C1 segment of cervical spinal cord (tissue), 14 donors: Measurements from ENCODE around the gene GZMH.
"Not testable (repeated sequence)": the region's sequence is repeated elsewhere in the genome, so short reads cannot be mapped to it uniquely, and the experiment has no call there.

Experiments
- DNase-seq, 14 donors: peaks; one replicate each; lab custom pipeline; 2025; lab: John Stamatoyannopoulos, UW

The GZMH gene, protein sequence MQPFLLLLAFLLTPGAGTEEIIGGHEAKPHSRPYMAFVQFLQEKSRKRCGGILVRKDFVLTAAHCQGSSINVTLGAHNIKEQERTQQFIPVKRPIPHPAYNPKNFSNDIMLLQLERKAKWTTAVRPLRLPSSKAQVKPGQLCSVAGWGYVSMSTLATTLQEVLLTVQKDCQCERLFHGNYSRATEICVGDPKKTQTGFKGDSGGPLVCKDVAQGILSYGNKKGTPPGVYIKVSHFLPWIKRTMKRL

GRCh38 chr14:24609655-24610344 lies at the start of gene GZMH:
TSS of gene GZMH (minus strand) at chr14:24609685. CDS start at chr14:24609613, 72 bp downstream.
- DNase-seq, result no peak

DNA sequence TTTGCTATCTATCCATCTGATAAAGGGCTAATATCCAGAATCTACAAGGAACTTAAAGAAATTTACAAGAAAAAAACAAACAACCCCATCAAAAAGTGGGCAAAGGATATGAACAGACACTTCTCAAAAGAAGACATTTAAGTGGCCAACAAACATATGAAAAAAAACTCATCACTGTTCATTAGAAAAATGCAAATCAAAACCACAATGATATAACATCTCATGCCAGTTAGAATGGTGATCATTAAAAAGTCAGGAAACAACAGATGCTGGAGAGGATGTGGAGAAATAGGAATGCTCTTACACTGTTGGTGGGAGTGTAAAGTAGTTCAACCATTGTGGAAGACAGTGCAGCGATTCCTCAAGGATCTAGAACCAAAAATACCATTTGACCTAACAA lies 38.9 kb upstream of the GZMH start:
- not testable (repeated sequence) for DNase-seq

GRCh38 chr14:24639905-24640304 lies 30.4 kb upstream of the GZMH start:
- no peak for DNase-seq

DNA sequence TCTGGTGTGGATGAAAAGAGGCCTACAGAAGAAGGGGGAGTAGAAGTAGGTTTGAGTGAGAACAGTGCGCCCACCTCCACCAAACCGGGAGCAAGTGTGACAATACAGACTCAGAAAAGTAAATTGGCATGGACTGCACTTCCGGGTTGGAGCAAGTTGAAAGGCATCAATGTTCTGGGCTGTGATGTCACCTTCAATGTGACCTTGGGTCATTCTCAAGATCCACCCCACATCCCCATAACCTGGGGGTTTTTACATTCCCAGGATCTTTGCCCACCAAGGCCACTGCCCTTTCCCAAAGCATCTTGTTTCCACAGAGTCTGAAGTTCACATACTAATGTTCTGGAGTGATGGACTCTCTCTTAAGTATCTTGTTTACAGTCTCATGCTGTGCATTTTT lies 29.8 kb upstream of the GZMH start:
- DNase-seq, result no peak

DNA sequence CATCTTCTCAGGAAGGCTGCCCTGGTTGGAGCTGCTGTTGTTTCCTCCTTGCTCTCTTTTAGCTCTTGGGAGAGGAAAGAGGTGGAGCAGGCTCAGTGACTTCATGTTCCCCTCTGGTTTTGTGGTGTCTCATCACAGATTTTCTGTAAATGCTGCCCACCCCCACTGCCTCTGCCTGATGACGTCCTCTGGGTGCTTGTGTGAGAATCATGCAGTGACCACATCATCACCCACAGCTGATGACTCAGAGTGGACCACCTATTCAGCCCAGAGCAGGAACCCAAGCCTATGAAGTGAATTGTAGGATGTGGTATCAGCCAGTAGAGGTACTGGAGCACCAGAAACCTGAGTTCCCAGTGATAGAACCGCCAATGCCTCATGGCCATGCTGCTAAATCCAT lies 24.7 kb upstream of the GZMH start, which contains the start of gene GZMB:
Gene GZMB (minus strand): TSS at position 33 of the 400 bp plus-strand sequence. CDS start 30 bp downstream, at position 3.
- DNase-seq, result no peak

DNA sequence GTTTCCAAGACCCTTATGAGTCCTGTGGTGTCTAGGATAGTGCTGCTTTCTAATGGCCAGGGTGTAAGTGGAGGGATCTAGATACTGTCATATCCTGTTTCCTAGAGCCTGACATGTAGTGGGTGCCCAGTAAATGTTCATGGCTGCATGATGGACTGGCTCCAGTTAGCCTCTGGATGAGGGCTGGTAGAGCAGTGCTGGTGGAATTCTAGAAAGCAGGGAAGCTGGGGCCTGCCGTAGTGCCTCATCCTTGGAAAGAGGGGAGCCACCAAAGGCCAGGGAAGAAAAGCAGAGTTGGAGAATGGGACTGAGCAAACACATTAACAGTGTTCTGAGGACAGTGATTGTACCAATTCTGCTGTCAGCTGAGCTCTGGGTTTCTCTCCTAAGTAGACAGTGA lies 23.9 kb upstream of the GZMH start:
- DNase-seq, result no peak

DNA sequence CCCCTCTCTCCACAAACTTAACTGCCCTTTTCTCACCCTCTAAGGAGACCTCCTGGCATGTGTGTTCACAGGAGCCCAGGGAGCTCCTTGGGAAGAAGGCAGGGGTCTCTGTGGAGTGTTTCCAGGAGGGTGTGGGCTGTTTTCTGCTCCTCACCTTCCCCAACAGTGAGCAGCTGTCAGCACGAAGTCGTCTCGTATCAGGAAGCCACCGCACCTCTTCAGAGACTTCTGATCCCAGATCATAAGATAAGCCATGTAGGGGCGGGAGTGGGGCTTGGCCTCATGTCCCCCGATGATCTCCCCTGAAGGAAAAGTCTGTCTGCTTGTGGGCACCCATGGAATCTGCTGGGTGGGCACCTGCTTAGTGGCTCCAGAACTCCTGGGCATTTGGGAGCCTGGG lies 23.3 kb upstream of the GZMH start:
- DNase-seq, result no peak

DNA sequence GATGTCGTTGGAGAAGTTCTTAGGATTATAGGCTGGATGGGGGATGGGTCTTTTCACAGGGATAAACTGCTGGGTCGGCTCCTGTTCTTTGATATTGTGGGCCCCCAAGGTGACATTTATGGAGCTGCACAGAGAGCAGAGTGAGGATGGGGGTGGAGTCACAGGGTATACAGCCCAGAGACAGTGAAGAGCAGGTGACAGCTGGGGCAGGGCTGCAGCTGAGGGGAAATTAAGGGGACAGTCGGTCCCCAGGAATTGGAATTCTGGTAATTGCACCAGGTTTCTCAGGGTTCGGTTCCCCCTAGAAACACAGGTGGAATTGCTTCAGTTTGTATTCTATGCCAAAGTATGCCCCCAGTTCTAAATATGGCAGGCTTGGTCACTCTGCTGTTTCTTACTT lies 22.9 kb upstream of the GZMH start:
- DNase-seq, result no peak

DNA sequence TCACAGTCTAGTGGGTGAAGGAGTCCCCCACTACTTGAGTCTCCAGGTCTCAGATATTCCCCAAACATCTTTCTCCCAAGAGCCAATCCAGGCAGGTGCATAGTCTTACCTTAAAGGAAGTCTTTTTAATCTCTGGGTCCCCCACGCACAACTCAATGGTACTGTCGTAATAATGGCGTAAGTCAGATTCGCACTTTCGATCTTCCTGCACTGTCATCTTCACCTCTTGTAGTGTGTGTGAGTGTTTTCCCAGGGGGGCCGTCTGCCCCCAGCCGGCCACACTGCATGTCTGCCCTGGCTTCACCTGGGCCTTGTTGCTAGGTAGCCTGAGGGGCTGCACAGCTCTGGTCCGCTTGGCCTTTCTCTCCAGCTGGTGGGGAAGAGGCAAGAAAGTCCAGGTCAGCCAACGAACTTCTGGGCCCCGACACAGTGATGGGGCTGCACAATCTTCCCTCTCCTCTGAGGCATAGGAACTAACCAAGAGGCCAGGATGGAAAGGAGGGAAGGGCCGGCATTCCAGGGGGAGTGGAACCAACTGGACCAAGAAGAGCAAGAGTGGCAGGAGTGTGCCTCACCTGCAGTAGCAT lies 22.4 kb upstream of the GZMH start:
- DNase-seq, result no peak

DNA sequence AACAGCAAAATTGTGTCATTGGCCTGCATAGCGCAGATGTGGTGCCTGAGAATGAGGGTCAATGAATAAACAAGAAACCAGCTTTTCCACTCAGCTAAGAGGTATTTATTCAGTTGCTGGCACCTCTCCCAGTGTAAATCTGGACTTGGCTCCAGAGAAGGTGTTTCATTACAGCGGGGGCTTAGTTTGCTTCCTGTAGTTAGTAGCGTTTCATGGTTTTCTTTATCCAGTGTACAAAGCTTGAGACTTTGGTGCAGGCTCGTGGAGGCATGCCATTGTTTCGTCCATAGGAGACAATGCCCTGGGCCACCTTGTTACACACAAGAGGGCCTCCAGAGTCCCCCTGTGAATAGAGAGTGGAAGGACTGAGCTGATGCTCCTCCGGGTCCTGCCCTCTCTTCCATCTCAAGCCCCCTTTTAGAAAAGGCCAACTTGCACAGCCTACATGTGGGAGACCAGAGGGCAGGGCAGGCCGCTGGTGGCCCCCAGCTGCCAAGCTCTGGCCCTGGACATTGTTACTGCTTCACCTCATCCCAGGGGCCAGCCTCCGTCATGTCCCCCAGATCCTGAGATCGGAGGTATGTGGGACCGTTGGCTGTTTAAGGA lies 21.5 kb upstream of the GZMH start:
- DNase-seq, result no peak

DNA sequence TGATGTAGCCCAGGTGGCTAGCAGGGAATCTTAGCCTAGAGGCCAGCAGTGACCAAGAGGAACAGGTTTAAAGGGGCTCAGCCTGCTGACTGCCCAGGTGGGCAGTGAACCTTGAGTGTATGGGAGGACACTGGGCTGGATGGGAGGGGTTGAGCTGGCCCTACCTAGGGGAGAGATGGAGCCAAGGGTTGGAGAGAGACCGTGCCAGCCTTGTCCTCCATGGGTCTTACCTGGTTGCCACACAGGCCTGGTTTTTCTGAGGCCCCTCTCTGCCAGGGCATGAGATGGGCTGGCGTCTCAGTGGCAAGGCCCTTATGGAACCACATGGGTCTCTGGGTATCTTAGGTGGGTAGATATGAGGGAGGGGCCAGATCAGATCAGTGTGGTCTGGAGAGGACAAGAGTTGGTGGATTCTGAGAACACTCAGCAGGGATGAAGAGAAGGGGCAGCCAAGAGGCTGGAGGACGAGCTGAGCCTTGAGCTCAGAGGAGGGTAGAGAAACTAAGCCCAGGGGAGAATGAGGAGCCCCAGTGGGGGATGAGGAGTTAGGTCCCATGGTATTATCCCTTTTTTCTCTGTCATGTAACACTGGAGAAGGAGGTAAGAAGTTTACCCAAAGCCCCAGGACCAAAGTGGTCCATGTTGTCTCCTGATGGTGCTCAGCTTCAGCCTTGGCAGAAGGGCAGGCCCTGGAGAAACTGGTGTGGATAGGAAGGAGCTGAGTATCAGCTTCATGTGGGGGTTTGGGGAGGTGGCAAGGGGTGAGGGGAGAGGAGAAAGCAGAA lies 20.8 kb upstream of the GZMH start:
- DNase-seq, result no peak

GRCh38 chr14:24629521-24629920 lies 20.0 kb upstream of the GZMH start:
- DNase-seq, result no peak

GRCh38 chr14:24613747-24614146 lies 4.3 kb upstream of the GZMH start:
- no peak for DNase-seq

- no peak for DNase-seq
Observed at GRCh38 chr14:24613241-24613640, 3.8 kb upstream of the GZMH start.

DNA sequence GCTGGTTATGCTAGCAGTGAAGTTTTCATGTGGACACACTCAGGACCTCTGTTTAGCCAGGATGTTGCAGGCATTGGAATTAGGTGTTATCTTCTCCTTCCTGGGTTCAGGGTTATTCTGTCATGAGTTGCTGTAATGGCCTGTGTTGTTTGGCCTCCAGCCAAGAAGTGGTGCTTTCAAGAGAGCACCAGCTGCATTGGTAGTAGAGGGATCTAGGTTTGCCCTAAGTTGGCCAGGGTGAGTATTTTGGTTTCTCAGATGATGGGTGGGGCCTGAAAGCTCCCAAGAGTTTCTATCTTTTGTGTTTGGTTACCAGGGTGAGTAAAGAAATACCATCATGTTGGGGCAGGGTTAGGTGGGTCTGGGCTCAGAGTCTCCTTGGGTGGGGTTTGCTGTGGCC lies 2.7 kb upstream of the GZMH start:
- no peak for DNase-seq

DNA sequence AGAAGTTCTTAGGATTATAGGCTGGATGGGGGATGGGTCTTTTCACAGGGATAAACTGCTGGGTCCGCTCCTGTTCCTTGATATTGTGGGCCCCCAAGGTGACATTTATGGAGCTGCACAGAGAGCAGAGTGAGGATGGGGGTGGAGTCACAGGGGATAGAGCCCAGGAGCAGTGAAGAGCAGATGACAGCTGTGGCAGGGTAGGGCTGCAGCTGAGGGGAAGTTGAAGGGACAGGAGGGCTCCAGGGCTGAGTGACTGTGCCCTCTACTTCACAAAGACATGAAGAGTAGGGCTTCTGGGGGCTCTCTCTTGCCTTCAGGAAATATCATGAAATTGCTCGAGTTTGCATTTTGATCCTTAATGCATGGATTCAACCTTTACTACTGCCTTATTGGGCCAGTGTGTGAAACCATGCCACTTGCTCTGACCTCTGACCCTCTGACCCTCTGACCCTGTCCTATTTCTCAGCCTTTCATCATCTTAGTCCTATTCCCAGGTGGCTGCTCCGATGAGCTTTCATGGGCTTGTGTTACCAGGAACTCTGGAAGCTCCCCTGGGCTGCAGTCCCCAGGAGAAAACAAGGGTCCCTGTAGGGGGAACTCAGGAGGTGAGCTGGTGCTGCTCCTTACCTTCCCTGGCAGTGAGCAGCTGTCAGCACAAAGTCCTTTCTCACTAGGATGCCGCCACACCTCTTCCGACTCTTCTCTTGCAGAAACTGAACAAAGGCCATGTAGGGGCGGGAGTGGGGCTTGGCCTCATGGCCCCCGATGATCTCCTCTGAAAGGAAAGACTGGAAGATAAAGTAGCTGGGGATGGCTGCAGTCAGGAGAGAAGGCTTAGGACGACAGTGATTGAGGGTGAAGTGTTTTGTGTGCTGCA lies 1.6 kb downstream of the GZMH start:
- DNase-seq, result no peak

DNA sequence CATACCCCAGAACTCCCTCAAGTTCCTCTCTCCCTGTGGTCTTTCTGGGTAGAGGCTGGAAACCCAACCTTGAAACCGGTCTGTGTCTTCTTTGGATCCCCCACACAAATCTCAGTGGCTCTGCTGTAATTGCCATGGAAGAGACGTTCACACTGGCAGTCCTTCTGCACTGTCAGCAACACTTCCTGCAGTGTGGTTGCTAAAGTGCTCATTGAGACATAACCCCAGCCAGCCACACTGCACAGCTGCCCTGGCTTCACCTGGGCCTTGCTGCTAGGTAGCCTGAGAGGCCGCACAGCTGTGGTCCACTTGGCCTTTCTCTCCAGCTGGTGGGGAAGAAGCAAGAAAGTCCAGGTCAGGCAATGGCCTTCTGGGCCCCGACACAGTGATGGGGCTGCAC lies 2.4 kb downstream of the GZMH start:
- DNase-seq, result no peak

DNA sequence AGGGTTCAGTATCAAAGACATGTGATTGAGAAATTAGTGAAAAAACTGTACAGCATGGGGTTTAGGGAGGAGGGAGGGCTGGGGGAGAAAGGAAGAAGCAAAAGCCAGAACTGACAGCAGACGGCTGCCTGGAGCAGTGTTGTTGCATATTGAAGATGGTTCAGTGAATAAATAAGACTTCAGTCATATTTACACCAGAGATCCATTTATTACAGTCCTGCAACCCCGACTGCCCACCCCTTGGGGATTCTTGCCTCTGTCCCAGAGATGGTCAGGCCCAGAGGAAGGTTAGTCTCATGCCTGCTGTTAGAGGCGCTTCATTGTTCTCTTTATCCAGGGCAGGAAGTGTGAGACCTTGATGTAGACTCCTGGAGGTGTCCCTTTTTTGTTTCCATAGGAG lies 3.2 kb downstream of the GZMH start:
- no peak for DNase-seq

DNA sequence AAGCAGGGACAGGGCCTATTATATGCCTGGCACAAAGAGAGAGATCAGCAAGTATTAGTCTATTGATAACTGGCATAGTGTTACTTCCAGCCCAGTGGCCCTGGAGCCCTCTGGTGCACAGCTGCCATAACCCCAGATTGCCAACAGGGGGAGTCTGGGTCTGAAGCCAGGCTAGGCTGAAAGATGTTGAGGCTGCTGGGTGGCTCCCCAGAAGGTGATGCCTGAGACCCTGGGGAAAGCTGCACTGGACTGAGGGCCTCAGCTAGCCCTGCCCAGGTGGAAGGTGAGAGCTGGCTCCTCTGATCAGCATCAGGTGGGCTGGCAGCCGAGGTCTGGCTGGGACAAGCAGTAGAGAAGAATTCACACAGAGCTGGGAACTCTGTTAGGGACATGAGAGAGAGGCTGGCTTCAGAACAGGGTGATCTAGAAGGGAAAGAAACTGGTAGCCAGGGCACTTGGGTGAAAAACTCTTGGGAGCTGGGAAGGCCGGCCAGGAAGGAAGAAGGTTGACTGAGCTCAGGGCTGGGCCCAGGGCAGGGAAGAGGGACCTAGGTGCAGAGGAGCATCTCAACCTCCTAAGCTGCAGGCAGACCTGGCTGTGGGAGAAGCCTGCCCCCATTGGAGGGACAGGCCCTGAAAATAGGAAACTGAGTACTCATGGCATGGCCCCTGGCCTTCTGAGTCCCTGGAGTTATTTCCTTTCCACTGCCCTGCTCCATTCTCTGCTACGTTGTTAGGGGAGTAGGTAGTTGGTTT lies 3.9 kb downstream of the GZMH start:
- DNase-seq, result no peak

DNA sequence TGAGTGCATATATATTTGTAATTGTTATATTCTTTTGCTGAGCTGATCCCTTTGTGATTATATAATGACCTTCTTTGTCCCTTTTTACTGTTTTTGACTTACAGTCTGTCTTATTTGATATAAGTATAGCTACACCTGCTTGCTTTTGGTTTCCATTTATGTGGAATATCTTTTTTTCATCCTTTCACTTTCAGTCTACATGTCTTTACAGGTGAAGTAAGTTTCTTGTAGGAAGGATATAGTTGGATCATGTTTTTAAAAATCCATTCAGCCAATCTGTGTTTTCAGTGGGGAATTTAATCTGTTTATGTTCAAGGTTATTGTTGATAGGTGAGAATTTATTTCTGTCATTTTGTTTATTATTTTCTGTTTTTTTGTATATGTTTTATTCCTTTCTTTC lies 12.1 kb downstream of the GZMH start:
- no peak for DNase-seq
